ENCODE data around the gene FTSJ3. TPM values are rescaled to one million over a fixed set of nuclear protein-coding genes. Genes with fewer than 3 reads are reported as not detected.

Gene FTSJ3
- total RNA-seq, 2 donors from 2014 or later = 25.4 to 44.6 TPM

- no peaks in the 10 kb centered on the region for H3K9me3 ChIP-seq
- no peaks in the 10 kb centered on the region for H3K27me3 ChIP-seq
- TF ChIP-seq CTCF (IDR thresholded peaks at IDR 0.05) = no peak
- peak overlapping the region; percentile 90 for H3K4me3 ChIP-seq
- H3K27ac ChIP-seq = peak overlapping the region; percentile 91
- H3K9ac ChIP-seq (ENCODE audit: low read depth in 2 of 2, low read length in 2 of 2) = peak overlapping the region; percentile 91
- intact Hi-C loops (cut with DNase I) = loop anchor here (10.0 kb wide), 1 partner anchor 52 kb away; the partner anchor contains the start of genes CCDC47 and DDX42
- peaks cover 17% of the 10 kb centered on the region for H3K4me1 ChIP-seq
- H3K36me3 ChIP-seq = peaks cover 22% of the 10 kb centered on the region
- no peak for DNase-seq
Observed at GRCh38 chr17:63826468-63827001, 928 bp downstream of the FTSJ3 start.

- TF ChIP-seq CTCF (IDR thresholded peaks at IDR 0.05) = no peak
- no peak for DNase-seq
- H3K4me1 ChIP-seq = peaks cover 17% of the 10 kb centered on the region
- H3K4me3 ChIP-seq = no peak overlapping the region
- H3K27me3 ChIP-seq = no peaks in the 10 kb centered on the region
- intact Hi-C loops (cut with DNase I) = loop anchor here (10.0 kb wide), 1 partner anchor 50 kb away; the partner anchor contains the start of genes CCDC47 and DDX42
- H3K9me3 ChIP-seq = no peaks in the 10 kb centered on the region
- H3K9ac ChIP-seq (ENCODE audit: low read depth in 2 of 2, low read length in 2 of 2) = no peak overlapping the region
- peaks cover 9% of the 10 kb centered on the region for H3K36me3 ChIP-seq
- no peak overlapping the region for H3K27ac ChIP-seq
Observed at GRCh38 chr17:63824362-63824761, 3.1 kb downstream of the FTSJ3 start.

- TF ChIP-seq CTCF (IDR thresholded peaks at IDR 0.05) = no peak
- Histone ChIP-seq H3K4me1 (peaks cover 12% of the 10 kb centered on the region), H3K9me3 (no peaks in the 10 kb centered on the region), H3K27me3 (no peaks in the 10 kb centered on the region), H3K27ac (no peak overlapping the region), H3K9ac (ENCODE audit: low read depth in 2 of 2, low read length in 2 of 2) (no peak overlapping the region), H3K4me3 (no peak overlapping the region), H3K36me3 (peaks cover 8% of the 10 kb centered on the region)
- intact Hi-C loops (cut with DNase I) = loop anchor here (10.0 kb wide), 1 partner anchor 49 kb away; the partner anchor contains the start of genes CCDC47 and DDX42
- no peak for DNase-seq
Observed at GRCh38 chr17:63823659-63824331, 3.7 kb downstream of the FTSJ3 start.

GRCh38 chr17:63822537-63822936 lies 4.9 kb downstream of the FTSJ3 start:
- H3K36me3 ChIP-seq = peaks cover 16% of the 10 kb centered on the region
- H3K27ac ChIP-seq = no peak overlapping the region
- no peaks in the 10 kb centered on the region for H3K27me3 ChIP-seq
- DNase-seq = no peak
- H3K4me3 ChIP-seq = no peak overlapping the region
- no peaks in the 10 kb centered on the region for H3K9me3 ChIP-seq
- intact Hi-C loops (cut with DNase I) = loop anchor here (10.0 kb wide), 1 partner anchor 48 kb away; the partner anchor contains the start of genes CCDC47 and DDX42
- no peak overlapping the region for H3K9ac ChIP-seq (ENCODE audit: low read depth in 2 of 2, low read length in 2 of 2)
- peaks cover 7% of the 10 kb centered on the region for H3K4me1 ChIP-seq
- no peak for TF ChIP-seq CTCF (IDR thresholded peaks at IDR 0.05)

DNA sequence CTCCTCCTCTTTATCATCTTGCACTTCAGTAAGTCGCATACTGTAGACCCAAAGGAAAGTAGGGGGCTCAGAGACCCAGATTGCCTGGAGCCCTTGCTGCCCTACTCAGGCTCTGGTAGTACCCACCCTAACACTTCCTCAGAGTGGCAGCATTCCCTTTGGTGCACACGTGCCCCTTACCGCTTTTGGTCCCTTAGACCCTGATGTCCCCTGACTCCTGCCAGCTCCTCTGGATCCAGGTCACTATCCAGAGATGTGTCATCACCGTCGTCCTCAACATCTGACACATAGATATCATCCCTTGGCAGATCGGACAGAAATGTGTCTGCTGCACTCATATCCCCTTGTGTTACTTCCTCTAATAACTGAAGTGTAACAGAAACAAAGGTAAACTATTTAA lies 5.7 kb downstream of the FTSJ3 start:
- no peak for TF ChIP-seq CTCF (IDR thresholded peaks at IDR 0.05)
- Histone ChIP-seq H3K9me3 (no peaks in the 10 kb centered on the region), H3K36me3 (peaks cover 16% of the 10 kb centered on the region), H3K27me3 (no peaks in the 10 kb centered on the region), H3K9ac (ENCODE audit: low read depth in 2 of 2, low read length in 2 of 2) (no peak overlapping the region), H3K4me3 (no peak overlapping the region), H3K4me1 (peaks cover 7% of the 10 kb centered on the region), H3K27ac (no peak overlapping the region)
- DNase-seq = no peak
- intact Hi-C loops (cut with DNase I) = loop anchor here (10.0 kb wide), 1 partner anchor 47 kb away; the partner anchor contains the start of genes CCDC47 and DDX42

Measured in colonic mucosa (tissue), 4 donors.